ENCODE data around the gene MICOS13.
"Not testable (repeated sequence)": the region's sequence is repeated elsewhere in the genome, so short reads cannot be mapped to it uniquely, and the experiment has no call there.

The MICOS13 gene

DNA sequence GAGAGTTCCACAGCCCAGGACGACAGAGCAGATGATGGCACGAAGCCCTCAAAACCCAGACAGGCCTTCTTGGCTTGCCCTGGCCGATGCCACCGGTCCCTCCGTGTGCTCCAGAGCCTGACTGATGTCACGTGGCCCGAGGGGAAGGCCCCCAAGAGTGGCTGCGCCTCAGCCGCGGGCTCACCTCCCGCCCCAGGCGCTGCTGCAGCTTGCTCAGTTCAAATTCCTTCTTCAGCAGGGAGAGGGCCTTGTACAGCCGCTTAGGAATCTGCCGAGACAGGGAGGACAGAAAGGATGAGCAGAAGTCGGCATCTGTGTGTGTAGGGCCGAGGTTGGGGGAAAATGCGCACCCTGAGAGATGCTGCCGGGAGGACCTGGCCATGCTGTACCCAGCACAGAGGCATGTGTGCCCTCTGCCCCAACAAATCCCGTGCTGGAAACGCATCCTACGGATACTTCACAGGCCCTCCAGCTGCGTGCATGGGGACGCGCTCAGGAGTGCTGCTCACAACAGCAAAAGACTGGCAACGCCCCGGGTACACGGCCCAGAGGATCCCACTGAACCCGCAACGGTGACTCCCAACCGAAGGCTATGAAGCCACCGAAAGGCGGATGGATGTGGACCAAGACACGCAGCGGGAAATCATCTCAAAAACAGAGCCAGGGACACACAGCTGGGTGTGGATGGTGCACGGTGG is 26.7 kb upstream of the MICOS13 start:
- H3K9me3 Mint-ChIP-seq: no peaks in the 10 kb centered on the region
- peaks cover 3% of the 10 kb centered on the region for H3K4me1 Mint-ChIP-seq
- no peaks in the 10 kb centered on the region for H3K27me3 Mint-ChIP-seq
- no peak overlapping the region for H3K27ac Mint-ChIP-seq
- H3K36me3 Mint-ChIP-seq: peaks cover 4% of the 10 kb centered on the region
- H3K4me3 Mint-ChIP-seq: no peak overlapping the region

- H3K36me3 Mint-ChIP-seq: peaks cover 9% of the 10 kb centered on the region
- no peak overlapping the region for H3K4me3 Mint-ChIP-seq
- no peaks in the 10 kb centered on the region for H3K27me3 Mint-ChIP-seq
- no peaks in the 10 kb centered on the region for H3K9me3 Mint-ChIP-seq
- peaks cover 3% of the 10 kb centered on the region for H3K4me1 Mint-ChIP-seq
- H3K27ac Mint-ChIP-seq: no peak overlapping the region
Measured at GRCh38 chr19:5705552-5705951, 25.2 kb upstream of the MICOS13 start.

DNA sequence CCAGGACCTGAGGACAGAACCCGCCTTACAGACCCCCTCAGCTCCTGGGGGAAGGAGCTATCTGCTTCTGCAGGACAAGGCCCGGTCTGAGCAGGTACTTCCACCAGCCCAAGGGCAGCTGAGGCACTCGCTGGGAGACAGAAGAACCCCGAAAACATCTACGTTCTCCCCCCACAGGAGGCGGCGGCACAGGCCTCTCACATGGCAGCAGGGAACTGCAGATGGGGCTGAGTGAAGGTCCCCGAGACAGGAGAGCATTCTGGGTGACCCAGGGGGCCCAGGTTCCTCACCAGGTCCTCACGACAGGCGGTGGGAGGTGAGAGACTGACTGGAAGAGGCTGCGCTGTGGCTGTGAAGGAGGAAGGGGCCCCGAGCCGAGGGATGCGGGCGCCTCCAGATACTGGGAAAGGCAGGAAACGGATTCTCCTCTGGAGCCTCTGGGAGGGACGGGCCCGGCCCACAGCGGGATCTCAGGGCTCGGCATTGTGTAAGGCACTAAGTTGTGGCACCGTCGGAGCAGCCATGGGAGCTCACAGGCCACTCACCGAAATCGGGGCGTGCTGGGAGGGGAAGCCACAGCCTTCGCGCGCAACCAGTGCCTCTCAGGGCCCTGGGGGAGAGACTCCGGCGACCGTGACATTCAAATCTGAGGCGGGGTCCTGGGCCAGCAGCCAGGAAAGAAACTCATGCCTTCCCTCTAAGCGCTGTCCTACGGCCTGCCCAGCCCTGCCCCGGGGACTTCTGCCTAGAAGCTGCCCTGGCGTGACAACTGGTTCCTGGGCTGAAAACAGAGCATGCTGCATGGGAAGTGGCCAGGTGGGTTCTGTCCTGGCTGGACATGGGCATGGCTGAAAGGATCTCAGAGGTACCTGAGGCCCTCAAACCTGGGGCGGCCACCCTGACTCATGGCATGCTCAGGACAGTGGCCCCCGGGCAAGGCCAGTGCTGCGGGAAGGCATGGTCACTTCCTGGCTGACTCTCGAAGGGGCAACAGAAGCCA is 23.8 kb upstream of the MICOS13 start:
- Mint-ChIP-seq H3K4me3 (no peak overlapping the region), H3K27ac (no peak overlapping the region), H3K4me1 (peaks cover 3% of the 10 kb centered on the region), H3K9me3 (no peaks in the 10 kb centered on the region), H3K36me3 (peaks cover 9% of the 10 kb centered on the region), H3K27me3 (no peaks in the 10 kb centered on the region)

DNA sequence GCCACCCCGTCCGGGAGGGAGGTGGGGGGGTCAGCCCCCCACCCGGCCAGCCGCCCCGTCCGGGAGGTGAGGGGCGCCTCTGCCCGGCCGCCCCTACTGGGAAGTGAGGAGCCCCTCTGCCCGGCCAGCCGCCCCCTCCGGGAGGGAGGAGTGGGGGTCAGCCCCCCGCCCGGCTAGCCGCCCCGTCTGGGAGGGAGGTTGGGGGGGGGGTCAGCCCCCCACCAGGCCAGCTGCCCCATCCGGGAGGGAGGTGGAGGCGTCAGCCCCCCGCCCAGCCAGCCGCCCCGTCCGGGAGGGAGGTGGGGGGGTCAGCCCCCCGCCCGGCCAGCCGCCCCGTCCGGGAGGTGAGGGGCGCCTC is 21.7 kb upstream of the MICOS13 start:
- not testable (repeated sequence) for H3K4me1 Mint-ChIP-seq, H3K36me3 Mint-ChIP-seq, H3K27me3 Mint-ChIP-seq, H3K9me3 Mint-ChIP-seq, H3K27ac Mint-ChIP-seq, H3K4me3 Mint-ChIP-seq

DNA sequence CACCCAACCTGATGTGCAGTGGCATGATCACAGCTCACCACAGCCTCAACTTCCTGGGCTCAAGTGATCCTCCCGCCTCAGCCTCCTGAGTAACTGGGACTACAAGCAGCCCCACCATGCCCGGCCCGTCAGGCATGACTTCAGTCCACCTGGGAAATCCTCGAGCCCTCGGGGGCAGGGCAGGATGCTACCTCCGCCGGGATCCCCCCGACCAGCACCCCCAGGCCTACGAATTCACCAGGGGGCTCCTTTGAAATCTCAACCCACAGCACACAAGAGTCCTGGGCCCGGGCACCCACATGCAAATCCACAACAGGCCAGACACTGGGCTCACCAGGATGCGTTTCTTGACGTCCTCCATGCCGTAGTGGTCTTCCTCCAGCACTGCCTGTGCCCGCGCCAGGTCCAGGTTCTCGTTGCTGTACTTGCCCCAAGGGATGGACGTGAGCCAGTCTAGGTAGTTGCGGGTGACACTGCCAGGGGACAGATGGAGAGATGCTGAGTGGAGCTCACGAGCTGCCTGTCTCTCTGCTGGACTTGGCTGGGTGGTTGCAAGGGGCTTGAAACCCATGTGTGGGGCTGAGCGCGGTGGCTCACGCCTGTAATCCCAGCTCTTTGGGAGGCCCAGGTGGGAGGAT is 20.3 kb upstream of the MICOS13 start:
- Mint-ChIP-seq H3K36me3 (peaks cover 7% of the 10 kb centered on the region), H3K4me1 (peaks cover 3% of the 10 kb centered on the region), H3K27me3 (no peaks in the 10 kb centered on the region), H3K9me3 (no peaks in the 10 kb centered on the region), H3K27ac (no peak overlapping the region), H3K4me3 (no peak overlapping the region)

GRCh38 chr19:5698635-5699422 is 18.5 kb upstream of the MICOS13 start:
- no peaks in the 10 kb centered on the region for H3K27me3 Mint-ChIP-seq
- peaks cover 7% of the 10 kb centered on the region for H3K36me3 Mint-ChIP-seq
- H3K9me3 Mint-ChIP-seq: no peaks in the 10 kb centered on the region
- no peak overlapping the region for H3K4me3 Mint-ChIP-seq
- no peak overlapping the region for H3K27ac Mint-ChIP-seq
- H3K4me1 Mint-ChIP-seq: peaks cover 3% of the 10 kb centered on the region

GRCh38 chr19:5697890-5698634 is 17.7 kb upstream of the MICOS13 start:
- Mint-ChIP-seq H3K4me3 (no peak overlapping the region), H3K9me3 (no peaks in the 10 kb centered on the region), H3K27me3 (no peaks in the 10 kb centered on the region), H3K27ac (no peak overlapping the region), H3K36me3 (peaks cover 6% of the 10 kb centered on the region), H3K4me1 (no peaks in the 10 kb centered on the region)

DNA sequence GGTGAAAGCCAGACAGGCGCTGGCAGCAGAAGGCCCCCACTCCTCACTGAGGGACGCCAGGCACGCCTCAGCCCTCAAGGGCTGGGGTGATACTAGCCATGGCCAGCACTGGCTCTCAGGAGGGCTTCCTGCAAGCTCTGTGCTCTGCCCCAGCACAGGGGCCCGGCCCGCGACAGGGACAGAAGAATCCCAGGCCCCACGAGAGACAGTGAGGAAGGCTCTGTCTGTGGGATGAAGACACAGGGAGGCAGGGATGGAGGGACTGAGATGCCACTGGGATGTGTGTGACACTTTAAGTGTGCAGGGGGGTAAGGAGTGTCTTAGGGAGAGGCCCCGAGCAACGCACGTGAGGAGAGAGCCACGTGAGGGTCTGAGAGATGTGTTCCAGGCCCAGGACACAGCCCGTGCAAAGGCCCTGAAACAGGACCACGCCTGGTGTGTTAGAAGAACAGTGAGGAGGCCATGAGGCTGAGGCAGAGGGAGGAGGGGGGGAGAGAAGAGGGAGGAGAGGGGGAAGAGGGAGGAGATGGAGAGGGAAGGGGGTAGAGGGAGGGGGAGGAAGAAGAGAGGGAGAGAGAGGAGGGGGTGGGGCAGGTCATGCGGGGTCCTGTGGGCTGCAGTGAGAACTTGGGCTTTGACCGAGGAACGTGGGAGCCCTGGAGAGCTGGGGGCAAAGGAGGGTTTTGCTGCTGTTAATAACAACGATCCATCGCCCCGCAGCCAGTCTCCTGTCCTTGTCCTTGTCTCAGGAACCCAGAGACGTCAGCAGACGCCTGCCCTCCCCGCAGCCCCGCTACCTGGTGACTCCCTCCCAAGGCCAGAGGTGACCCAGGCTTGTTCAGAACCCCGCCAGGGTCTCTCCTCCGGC is 16.9 kb upstream of the MICOS13 start:
- Mint-ChIP-seq H3K4me3 (no peak overlapping the region), H3K27ac (no peak overlapping the region), H3K4me1 (no peaks in the 10 kb centered on the region), H3K9me3 (no peaks in the 10 kb centered on the region), H3K36me3 (peaks cover 8% of the 10 kb centered on the region), H3K27me3 (no peaks in the 10 kb centered on the region)

DNA sequence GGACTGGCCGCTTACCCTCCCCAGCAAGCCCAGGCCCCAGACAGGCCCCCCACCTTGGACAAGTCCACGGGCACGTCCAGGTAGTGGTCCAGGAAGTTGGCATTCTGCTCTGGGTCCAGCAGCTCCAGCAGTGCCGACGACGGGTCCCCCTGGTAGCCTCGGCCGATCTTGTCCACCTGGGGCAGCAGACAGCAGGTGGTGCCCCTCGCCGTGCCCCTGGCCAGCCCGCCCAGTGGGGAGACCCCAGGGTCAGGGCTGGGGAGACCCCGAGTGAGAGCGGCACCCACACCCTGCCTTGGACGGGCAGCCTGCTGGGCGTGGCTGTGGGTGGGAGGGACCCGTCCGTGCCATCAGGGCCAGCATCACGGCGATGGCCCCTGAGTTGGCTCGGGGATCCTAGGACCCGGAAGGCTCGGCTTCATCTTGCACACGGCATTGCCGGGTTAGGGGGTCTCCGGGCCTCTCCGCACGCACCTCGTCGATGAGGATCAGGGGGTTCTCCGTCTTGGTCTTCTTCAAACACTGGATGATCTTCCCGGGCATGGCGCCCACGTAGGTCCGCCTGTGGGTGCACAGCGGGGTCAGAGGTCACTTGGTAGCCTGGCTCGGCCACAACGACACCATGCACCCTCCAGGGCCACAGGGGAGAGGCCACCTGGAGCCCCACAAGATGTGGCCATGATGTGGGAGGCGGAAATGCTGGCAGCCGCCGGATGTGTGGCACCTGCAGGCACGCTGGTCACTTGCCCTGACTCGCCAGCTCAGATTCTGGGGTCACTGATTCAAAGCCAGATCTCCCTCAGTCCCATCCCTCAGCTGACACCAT is 16.1 kb upstream of the MICOS13 start:
- peaks cover 8% of the 10 kb centered on the region for H3K36me3 Mint-ChIP-seq
- peak overlapping the region; percentile 62 for H3K27ac Mint-ChIP-seq
- no peak overlapping the region for H3K4me3 Mint-ChIP-seq

GRCh38 chr19:5695649-5696195 is 15.4 kb upstream of the MICOS13 start:
- no peak overlapping the region for H3K27ac Mint-ChIP-seq
- peaks cover 10% of the 10 kb centered on the region for H3K36me3 Mint-ChIP-seq
- no peaks in the 10 kb centered on the region for H3K4me1 Mint-ChIP-seq
- no peaks in the 10 kb centered on the region for H3K27me3 Mint-ChIP-seq
- no peak overlapping the region for H3K4me3 Mint-ChIP-seq
- no peaks in the 10 kb centered on the region for H3K9me3 Mint-ChIP-seq

More for the DNA sequence above, 16.1 kb upstream of the MICOS13 start:
- no peaks in the 10 kb centered on the region for H3K27me3 Mint-ChIP-seq
- H3K9me3 Mint-ChIP-seq: no peaks in the 10 kb centered on the region
- H3K4me1 Mint-ChIP-seq: no peaks in the 10 kb centered on the region

- no peak overlapping the region for H3K4me3 Mint-ChIP-seq
- no peaks in the 10 kb centered on the region for H3K9me3 Mint-ChIP-seq
- H3K27ac Mint-ChIP-seq: no peak overlapping the region
Measured at GRCh38 chr19:5694956-5695648, 14.8 kb upstream of the MICOS13 start.

GRCh38 chr19:5694167-5694955 is 14.0 kb upstream of the MICOS13 start:
- peaks cover 14% of the 10 kb centered on the region for H3K36me3 Mint-ChIP-seq
- H3K27me3 Mint-ChIP-seq: no peaks in the 10 kb centered on the region
- H3K4me1 Mint-ChIP-seq: peaks cover 4% of the 10 kb centered on the region
- peak overlapping the region; percentile 44 for H3K4me3 Mint-ChIP-seq
- H3K9me3 Mint-ChIP-seq: no peaks in the 10 kb centered on the region
- H3K27ac Mint-ChIP-seq: peak overlapping the region; percentile 86

More at GRCh38 chr19:5694956-5695648, 14.8 kb upstream of the MICOS13 start:
- no peaks in the 10 kb centered on the region for H3K27me3 Mint-ChIP-seq
- no peaks in the 10 kb centered on the region for H3K4me1 Mint-ChIP-seq
- peaks cover 14% of the 10 kb centered on the region for H3K36me3 Mint-ChIP-seq
